Astrocyte (in vitro differentiated cells and primary cell): ENCODE measurements around the gene NHERF2. TPM values are rescaled to one million over a fixed set of nuclear protein-coding genes. Genes with fewer than 3 reads are reported as not detected.
"Not testable (repeated sequence)": the region's sequence is repeated elsewhere in the genome, so short reads cannot be mapped to it uniquely, and the experiment has no call there.

ENCODE experiments used
- DNase-seq: peaks from one replicate; pipeline ENCODE4 v3.0.0-alpha.2; 2010; ENCODE audit warnings: low read depth
- FAIRE-seq: peaks from 2 replicates; lab custom pipeline; 2011; peaks lifted over from hg19 to GRCh38; lab: Jason Lieb, UNC
- H2AFZ ChIP-seq: 2 replicates; pipeline ENCODE4 v1.6.0; 2012; ENCODE audit warnings: low read depth, low read length, inconsistent platforms
- H3K27ac ChIP-seq: 2 replicates; pipeline ENCODE4 v1.5.1; 2011; ENCODE audit warnings: low read depth, low read length, inconsistent platforms
- H3K27me3 ChIP-seq: 2 replicates; pipeline ENCODE4 v1.6.0; 2011; ENCODE audit warnings: low read length, inconsistent platforms; ENCODE audit not compliant: insufficient read depth
- H3K36me3 ChIP-seq: 2 replicates; pipeline ENCODE4 v1.5.1; 2011; ENCODE audit warnings: low read length, inconsistent platforms; ENCODE audit not compliant: insufficient read depth
- H3K4me1 ChIP-seq: 2 replicates; pipeline ENCODE4 v1.5.1; 2011; ENCODE audit warnings: low read length, inconsistent platforms; ENCODE audit not compliant: insufficient read depth
- H3K4me2 ChIP-seq: 2 replicates; pipeline ENCODE4 v1.6.0; 2012; ENCODE audit warnings: low read length, inconsistent platforms
- H3K4me3 ChIP-seq: 2 replicates; pipeline ENCODE4 v1.5.1; 2011; ENCODE audit warnings: low read depth, mild to moderate bottlenecking, low read length, inconsistent platforms; ENCODE audit not compliant: insufficient read depth
- H3K79me2 ChIP-seq: 2 replicates; pipeline ENCODE4 v1.6.0; 2012; ENCODE audit warnings: mild to moderate bottlenecking, low read length, inconsistent platforms; ENCODE audit not compliant: insufficient read depth
- H3K9ac ChIP-seq: 2 replicates; pipeline ENCODE4 v1.6.0; 2012; ENCODE audit warnings: mild to moderate bottlenecking, low read length, inconsistent platforms
- H3K9me3 ChIP-seq: 2 replicates; pipeline ENCODE4 v1.5.1; 2012; ENCODE audit warnings: low read depth, mild to moderate bottlenecking, low read length, inconsistent platforms; ENCODE audit not compliant: insufficient read depth
- H4K20me1 ChIP-seq: 2 replicates; pipeline ENCODE4 v1.6.0; 2012; ENCODE audit warnings: low read length, inconsistent platforms; ENCODE audit not compliant: insufficient read depth
- H3K27ac Mint-ChIP-seq: one replicate; pipeline ENCODE4 v1.8.0; 2021; ENCODE audit warnings: mild to moderate bottlenecking, mixed read lengths; ENCODE audit not compliant: unreplicated experiment
- H3K27me3 Mint-ChIP-seq: one replicate; pipeline ENCODE4 v1.8.0; 2021; ENCODE audit warnings: low read depth, mixed read lengths; ENCODE audit not compliant: unreplicated experiment
- H3K36me3 Mint-ChIP-seq: one replicate; pipeline ENCODE4 v1.8.0; 2021; ENCODE audit warnings: low read depth, mixed read lengths; ENCODE audit not compliant: unreplicated experiment
- H3K4me1 Mint-ChIP-seq: one replicate; pipeline ENCODE4 v1.8.0; 2021; ENCODE audit warnings: low read depth, mixed read lengths; ENCODE audit not compliant: unreplicated experiment
- H3K4me3 Mint-ChIP-seq: one replicate; pipeline ENCODE4 v1.8.0; 2021; ENCODE audit warnings: mild to moderate bottlenecking, moderate library complexity, mixed read lengths; ENCODE audit not compliant: unreplicated experiment
- H3K9me3 Mint-ChIP-seq: one replicate; pipeline ENCODE4 v1.8.0; 2021; ENCODE audit warnings: mild to moderate bottlenecking, mixed read lengths; ENCODE audit not compliant: unreplicated experiment
- CTCF ChIP-seq: IDR thresholded peaks from 2 replicates; pipeline ENCODE4 v1.5.1; 2011; ENCODE audit warnings: low read depth, mild to moderate bottlenecking, inconsistent platforms, low read length, moderate library complexity; ENCODE audit not compliant: insufficient read depth
- EZH2 ChIP-seq: IDR thresholded peaks from 2 replicates; pipeline ENCODE4 v1.6.1; 2012; ENCODE audit warnings: mild to moderate bottlenecking, low read length, inconsistent platforms; ENCODE audit not compliant: insufficient read depth
- total RNA-seq: library from RNA; stranded (reverse); gene quantifications from 2 replicates; pipeline ENCODE4 v1.2.1, GENCODE V29; 2021

The NHERF2 gene
- total RNA-seq, 1 donor from 2014 or later = 92.5 TPM

GRCh38 chr16:2009164-2009711, 17.5 kb upstream of the NHERF2 start:
- Mint-ChIP-seq H3K4me3 (peak overlapping the region; percentile 90), H3K27me3 (no peaks in the 10 kb centered on the region), H3K4me1 (peaks cover 18% of the 10 kb centered on the region), H3K27ac (peak overlapping the region; percentile 74), H3K36me3 (peaks cover 4% of the 10 kb centered on the region), H3K9me3 (no peaks in the 10 kb centered on the region)
- H3K4me1 ChIP-seq = peaks cover 37% of the 10 kb centered on the region
- peak overlapping the region; percentile 94 for H3K9ac ChIP-seq
- H3K4me3 ChIP-seq = peak overlapping the region; percentile 88
- peak overlapping the region; percentile 100 for H3K4me2 ChIP-seq
- H3K36me3 ChIP-seq = no peaks in the 10 kb centered on the region
- H2AFZ ChIP-seq = no peak overlapping the region
- H3K9me3 ChIP-seq = no peaks in the 10 kb centered on the region
- TF ChIP-seq CTCF (no peak), EZH2 (no peak)
- H3K79me2 ChIP-seq = peaks cover 63% of the 10 kb centered on the region
- FAIRE-seq (no peak), DNase-seq (no peak)
- peaks cover 49% of the 10 kb centered on the region for H4K20me1 ChIP-seq
- H3K27me3 ChIP-seq = no peaks in the 10 kb centered on the region
- H3K27ac ChIP-seq = peak overlapping the region; percentile 77

GRCh38 chr16:2009791-2010510, 16.8 kb upstream of the NHERF2 start, which contains the start of gene ZNF598:
TSS of gene ZNF598 (minus strand) at chr16:2009821.
- peaks cover 30% of the 10 kb centered on the region for H3K4me1 ChIP-seq
- peaks cover 56% of the 10 kb centered on the region for H3K79me2 ChIP-seq
- peak within 1 kb of the TSS; percentile 83 for H3K27ac ChIP-seq
- Mint-ChIP-seq H3K4me1 (peaks cover 18% of the 10 kb centered on the region), H3K27ac (peak within 1 kb of the TSS; percentile 85), H3K9me3 (no peaks in the 10 kb centered on the region), H3K27me3 (no peaks in the 10 kb centered on the region), H3K4me3 (peak within 1 kb of the TSS; percentile 90), H3K36me3 (peaks cover 4% of the 10 kb centered on the region)
- no peak for FAIRE-seq
- H3K9ac ChIP-seq = peak within 1 kb of the TSS; percentile 94
- peak within 1 kb of the TSS; percentile 88 for H3K4me3 ChIP-seq
- H2AFZ ChIP-seq = peak within 1 kb of the TSS; percentile 84
- peak; percentile 69 for DNase-seq
- peaks cover 42% of the 10 kb centered on the region for H4K20me1 ChIP-seq
- H3K4me2 ChIP-seq = peak within 1 kb of the TSS; percentile 100
- H3K36me3 ChIP-seq = no peaks in the 10 kb centered on the region
- H3K27me3 ChIP-seq = no peaks in the 10 kb centered on the region
- no peak for TF ChIP-seq EZH2
- TF ChIP-seq CTCF = no peak
- H3K9me3 ChIP-seq = no peaks in the 10 kb centered on the region

- not testable (repeated sequence) for H3K4me3 ChIP-seq, H3K4me2 ChIP-seq, H3K9me3 ChIP-seq, H3K27me3 ChIP-seq, H2AFZ ChIP-seq, H3K27ac Mint-ChIP-seq, H3K9ac ChIP-seq, H3K36me3 Mint-ChIP-seq, H3K9me3 Mint-ChIP-seq, H3K27ac ChIP-seq, FAIRE-seq, H3K27me3 Mint-ChIP-seq, DNase-seq, H3K36me3 ChIP-seq
- H3K4me3 Mint-ChIP-seq = peak overlapping the region; percentile 57
- peaks cover 25% of the 10 kb centered on the region for H4K20me1 ChIP-seq
- H3K79me2 ChIP-seq = peaks cover 38% of the 10 kb centered on the region
- H3K4me1 Mint-ChIP-seq = peaks cover 12% of the 10 kb centered on the region
- H3K4me1 ChIP-seq = peaks cover 28% of the 10 kb centered on the region
Measured at GRCh38 chr16:2011726-2012125, 15.0 kb upstream of the NHERF2 start.
